Activated T-helper 1 cell treated with Interleukin-2 at 50 U/mL for 16 hours (primary cell): Measurements from ENCODE around the gene CNGA2.

ENCODE experiments used
- DNase-seq: peaks from one replicate; pipeline ENCODE4 v3.0.0-alpha.2; 2020; ENCODE audit warnings: low read depth

The CNGA2 gene

GRCh38 chrX:151711787-151712186 is 22.8 kb upstream of the CNGA2 start:
- DNase-seq = no peak

- DNase-seq = no peak
Measured at GRCh38 chrX:151712253-151712652, 22.3 kb upstream of the CNGA2 start.

DNA sequence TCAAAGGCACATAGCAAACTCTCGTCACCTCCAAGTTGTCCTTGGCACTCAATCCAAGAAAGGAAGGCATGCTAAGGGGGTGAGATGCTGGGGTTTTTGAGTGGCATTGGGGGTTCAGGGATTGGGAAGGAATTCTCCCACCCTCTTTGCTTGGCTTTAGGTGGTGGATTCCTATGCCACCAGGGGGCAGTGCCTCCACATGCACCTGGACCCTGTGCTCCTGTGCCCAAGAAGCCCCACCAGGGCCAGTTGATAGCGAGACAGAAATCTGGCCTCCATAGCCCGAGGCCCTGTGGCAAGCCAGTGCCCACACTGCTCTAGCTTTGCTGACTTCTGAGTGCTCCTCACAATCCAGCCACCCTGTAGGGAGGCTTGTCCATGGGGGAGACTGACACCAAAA is 20.7 kb upstream of the CNGA2 start:
- DNase-seq = no peak

- no peak for DNase-seq
Measured at GRCh38 chrX:151714362-151714761, 20.2 kb upstream of the CNGA2 start.

DNA sequence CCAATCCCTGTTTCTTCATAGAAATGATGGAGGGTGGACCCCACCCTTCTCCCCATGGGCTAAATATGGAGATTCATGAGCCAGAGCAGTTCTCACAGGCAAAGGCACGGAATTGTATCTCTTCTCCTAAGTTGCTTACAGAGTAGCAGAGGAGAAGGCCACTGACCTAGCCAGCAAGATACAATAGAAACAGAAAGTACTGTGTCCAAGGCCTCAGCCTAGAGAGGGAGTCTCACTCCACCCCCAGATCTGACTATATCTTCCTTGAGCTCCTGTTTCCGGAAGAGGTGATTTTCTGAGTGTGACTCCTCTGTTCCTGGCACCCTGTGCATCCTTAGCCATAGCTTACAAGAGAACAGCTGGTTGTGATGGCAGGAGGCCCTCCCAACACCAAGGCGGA is 18.8 kb upstream of the CNGA2 start, which contains the start of gene FATE1:
Gene FATE1, plus strand, starts transcription at position 284 of the 400 bp plus-strand sequence. Its CDS starts 85 bp downstream, at position 369.
- no peak for DNase-seq

DNA sequence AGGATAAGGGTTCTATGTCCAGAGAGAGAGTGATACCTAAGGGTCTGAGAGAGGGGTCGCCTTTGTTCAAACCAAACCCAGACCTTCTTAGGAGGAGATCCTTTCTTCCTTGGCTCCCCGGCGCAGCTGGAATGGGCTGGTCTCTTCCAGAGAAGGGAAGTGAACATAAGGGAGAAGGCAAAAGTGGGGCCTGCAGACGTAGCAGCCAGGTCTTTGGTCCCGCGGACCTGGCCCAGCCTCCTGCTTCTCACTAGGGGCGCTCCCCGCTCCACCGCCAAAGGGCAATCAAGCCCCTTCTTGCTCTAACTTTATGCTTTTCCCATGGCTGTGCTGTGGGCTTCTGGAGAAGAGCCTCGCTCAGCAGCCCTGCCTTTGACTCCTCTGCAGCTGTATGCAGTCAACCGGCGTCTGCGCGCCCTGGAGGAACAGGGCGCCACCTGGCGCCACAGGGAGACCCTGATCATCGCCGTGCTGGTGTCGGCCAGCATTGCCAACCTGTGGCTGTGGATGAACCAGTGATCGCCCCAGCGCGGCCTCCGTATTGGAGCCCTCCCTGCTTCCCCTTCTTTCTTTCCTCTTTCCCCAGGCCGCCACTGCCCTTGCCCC is 12.2 kb upstream of the CNGA2 start:
- no peak for DNase-seq

GRCh38 chrX:151723156-151723760 is 11.3 kb upstream of the CNGA2 start:
- DNase-seq = no peak

DNA sequence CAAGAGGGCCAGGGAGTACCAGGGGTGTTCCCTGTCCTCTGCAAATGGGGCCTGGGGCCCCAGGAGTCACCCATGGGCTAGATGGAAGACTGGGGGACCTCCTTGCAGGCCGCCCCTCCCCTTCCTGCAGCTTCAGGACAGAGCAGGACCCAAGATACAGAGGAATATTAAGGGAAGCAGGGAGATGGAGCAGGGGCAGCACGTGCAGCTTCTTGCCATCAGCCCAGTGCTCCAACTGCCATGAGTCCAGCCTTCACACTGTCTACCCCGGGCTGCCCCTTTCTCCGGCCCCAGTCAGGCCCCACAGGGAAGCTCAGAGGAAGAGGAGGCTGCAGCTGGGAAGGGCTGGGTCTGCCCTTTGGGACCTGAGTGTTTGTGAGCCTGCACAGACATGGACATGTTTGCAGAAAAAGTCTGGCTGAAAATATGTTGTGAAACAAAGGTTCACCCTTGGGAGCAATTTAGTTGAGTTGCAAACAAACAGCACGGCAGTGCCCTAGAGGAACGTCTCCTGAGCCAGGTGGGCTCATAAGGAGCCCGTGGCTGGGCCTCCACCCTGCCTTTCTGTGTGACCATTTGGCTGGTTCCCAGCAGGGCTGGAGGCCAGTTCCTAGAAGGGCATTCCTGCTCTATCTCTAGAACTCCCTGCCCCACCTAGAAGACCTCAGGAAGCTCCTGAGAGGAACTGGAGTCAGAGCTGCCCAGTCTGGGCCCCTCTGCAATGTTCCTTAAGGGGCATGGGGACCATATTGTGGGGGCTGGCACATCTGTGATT is 9.8 kb upstream of the CNGA2 start:
- no peak for DNase-seq

- DNase-seq = no peak
Measured at GRCh38 chrX:151725338-151725614, 9.3 kb upstream of the CNGA2 start.

DNA sequence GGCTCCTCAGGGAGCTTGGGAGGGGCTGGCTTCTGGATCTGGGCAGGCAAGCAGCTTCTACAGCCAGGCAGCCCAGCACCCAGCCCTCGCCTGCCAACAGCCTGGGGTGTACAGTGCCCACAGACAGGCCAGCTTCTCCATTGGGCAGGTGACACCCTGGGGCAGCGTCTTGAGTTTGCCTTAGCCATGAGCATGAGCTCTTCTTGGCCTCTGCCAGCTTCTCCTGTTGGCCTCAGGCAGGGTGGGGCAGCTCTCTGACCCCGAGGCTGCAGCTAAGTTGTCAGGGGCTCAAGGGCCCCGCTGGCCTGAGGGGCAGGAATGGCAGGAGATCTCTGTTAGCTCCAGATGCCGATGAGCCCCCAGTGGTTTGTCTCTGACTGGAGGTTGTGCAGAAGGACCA is 7.8 kb upstream of the CNGA2 start:
- DNase-seq = no peak

GRCh38 chrX:151727346-151727745 is 7.2 kb upstream of the CNGA2 start:
- no peak for DNase-seq

GRCh38 chrX:151729056-151729725 is 5.4 kb upstream of the CNGA2 start:
- no peak for DNase-seq

- DNase-seq = no peak
Measured at GRCh38 chrX:151735219-151735618, 673 bp downstream of the CNGA2 start.

GRCh38 chrX:151736685-151737084 is 2.1 kb downstream of the CNGA2 start:
- no peak for DNase-seq

DNA sequence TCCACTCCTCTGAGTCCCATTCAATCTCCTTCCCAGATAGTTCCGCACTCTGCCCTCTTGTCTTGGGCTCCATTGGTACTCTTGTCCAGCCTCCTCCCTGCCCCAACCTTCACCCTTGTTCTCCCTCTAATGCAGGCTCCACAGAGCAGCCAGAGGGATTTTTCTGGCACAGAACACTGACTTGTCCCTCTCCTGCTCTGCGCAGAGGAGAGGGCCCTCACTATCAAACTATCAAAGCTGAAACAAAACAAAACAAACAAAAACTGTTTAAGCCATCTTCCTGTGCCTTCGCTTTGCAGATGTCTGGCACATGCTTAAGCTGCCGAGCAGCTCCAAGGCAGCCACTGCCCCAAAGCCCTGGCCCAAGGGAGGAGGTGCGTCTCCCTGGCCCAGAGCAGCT is 2.9 kb downstream of the CNGA2 start:
- no peak for DNase-seq

DNA sequence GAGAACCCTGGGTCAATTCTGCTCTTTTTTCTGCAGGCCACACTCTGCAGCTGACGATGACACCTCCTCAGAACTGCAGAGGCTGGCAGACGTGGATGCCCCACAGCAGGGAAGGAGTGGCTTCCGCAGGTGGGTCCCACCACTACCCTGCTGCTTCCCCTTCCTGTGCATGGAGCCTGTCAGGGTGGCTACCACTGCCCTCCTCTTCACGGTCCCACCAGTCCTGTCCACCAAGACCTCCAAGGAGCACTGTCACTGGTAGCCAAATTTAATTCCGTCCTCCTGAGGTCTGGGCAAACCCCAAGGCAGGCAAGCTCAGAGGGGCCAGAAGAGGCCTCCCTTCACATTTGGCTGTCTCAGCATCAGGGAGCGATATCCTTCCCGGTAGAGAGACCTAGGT is 4.2 kb downstream of the CNGA2 start:
- DNase-seq = no peak

- no peak for DNase-seq
Measured at GRCh38 chrX:151741606-151742005, 7.1 kb downstream of the CNGA2 start.

DNA sequence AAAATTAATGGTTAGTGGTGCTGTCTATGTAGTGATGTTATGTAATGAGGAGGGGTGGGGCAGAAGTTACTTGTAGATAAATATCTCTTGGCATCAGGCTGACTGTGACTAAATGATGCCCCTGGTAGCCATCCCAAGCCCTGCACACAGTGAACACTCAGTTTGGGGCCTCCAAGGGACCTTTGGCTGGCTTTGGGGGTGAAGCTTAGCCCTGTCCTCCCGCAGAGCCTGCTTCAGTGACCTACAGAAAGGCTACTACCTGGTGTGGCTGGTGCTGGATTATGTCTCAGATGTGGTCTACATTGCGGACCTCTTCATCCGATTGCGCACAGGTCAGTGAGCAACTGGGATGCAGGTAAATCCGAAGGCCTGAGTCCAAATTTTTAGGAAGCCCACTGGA is 7.8 kb downstream of the CNGA2 start:
- no peak for DNase-seq

GRCh38 chrX:151743651-151744470 is 9.3 kb downstream of the CNGA2 start:
- DNase-seq = no peak

GRCh38 chrX:151745651-151746050 is 11.1 kb downstream of the CNGA2 start:
- DNase-seq = no peak

- DNase-seq = no peak
Measured at GRCh38 chrX:151746502-151746901, 12.0 kb downstream of the CNGA2 start.

DNA sequence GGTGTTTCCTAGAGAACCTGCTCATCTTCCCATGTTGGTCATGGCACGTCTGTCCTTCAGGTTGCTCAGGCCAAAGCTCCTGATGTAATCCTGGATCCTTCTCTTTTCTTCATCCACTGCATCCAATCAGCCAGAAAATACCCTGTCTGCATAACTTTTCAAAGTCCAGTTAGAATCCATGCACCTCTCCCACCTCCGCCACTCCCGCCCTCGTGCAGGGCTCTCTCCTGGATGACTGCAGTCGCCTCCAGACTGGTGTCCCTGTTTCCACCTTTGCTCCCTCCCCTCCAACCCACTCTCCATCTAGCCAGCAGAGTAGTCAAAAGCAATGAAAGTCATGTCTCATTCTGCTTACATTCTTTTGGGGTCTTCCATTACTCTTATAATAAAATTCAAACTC is 16.0 kb downstream of the CNGA2 start:
- no peak for DNase-seq
